Stimulated activated CD8-positive, alpha-beta memory T cell treated with anti-CD3 and anti-CD28 coated beads, Interleukin-4, amount 100 ng/mL, for 4 hours (primary cell): Measurements from ENCODE around the gene SSR1.
"Not testable (repeated sequence)": the region's sequence is repeated elsewhere in the genome, so short reads cannot be mapped to it uniquely, and the experiment has no call there.

Source experiments
- DNase-seq, 2 donors: peaks; one replicate each; pipeline ENCODE4 v3.0.0-alpha.2; 2020; ENCODE audit warnings: low read depth in 2 of 2, low spot score in 1 of 2

The SSR1 gene

DNA sequence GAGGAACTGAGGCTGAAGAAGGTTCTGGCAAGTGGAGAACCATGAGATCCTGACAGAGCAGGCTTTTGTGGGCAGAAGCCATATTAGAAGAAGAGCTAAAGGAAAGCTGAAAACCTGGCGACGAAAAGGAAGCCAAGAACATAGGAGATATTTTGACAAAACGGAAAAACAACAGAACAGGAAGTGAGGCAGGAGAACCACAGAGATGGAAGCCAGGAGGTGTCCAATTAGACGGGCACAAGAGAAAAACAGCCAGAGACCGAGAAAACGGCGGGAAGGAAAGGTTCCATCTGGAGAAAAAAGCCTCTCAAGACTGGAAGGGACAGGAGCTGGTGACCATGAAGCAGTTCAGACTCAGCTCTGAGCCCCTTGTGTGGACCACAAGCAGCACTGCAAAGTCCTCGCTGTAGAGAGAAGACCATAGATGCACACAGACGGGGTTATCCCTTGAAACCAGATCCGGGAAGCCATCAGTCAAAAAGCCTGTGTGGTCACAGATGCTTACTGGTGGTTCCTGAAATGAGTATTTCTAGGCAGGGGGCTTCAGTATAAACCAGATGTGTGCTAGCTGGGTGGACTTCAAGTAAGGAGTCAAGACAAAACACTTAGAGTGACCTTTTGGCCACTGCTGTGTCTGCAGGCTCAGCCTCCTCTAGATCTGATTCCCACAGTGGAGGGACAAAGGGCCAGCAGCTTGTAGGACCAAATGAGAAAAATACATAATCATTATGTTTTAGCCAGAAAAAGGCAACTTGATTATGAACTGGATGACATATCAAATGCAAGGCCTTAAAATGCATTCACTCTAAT, 30.7 kb downstream of the SSR1 start:
- DNase-seq, result no peak

DNA sequence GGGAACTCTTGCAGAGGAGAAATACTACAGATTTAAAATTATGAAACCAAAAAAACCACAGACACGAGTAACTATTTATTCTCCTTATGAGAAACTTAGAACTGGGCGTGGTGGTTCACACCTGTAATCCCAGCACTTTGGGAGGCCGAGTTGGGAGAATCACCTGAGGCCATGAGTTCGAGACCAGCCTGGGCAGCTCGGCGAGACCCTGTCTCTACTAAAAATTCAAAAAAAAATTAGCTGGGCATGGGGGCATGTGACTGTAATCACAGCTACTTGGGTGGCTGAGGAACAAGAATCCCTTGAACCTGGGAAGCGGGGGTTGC, 36.8 kb downstream of the SSR1 start:
- DNase-seq, result no peak

DNA sequence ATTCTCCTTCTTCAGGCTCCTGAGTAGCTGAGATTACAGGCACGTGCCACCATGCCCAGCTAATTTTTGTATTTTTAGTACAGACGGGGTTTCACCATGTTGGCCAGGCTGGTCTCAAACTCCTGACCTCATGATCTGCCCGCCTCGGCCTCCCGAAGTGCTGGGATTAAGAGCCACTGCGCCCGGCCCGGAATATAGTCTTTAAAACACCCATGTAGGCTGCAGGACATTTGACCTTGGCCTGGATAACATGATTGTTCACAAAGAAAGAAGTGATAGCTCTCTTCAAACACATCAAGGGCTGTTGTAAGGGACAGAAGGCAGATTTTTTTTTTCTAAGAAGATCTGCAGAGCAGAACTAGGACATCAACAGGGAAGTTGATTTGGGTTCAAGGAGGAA, 38.5 kb downstream of the SSR1 start:
- DNase-seq, result not testable (repeated sequence)

DNA sequence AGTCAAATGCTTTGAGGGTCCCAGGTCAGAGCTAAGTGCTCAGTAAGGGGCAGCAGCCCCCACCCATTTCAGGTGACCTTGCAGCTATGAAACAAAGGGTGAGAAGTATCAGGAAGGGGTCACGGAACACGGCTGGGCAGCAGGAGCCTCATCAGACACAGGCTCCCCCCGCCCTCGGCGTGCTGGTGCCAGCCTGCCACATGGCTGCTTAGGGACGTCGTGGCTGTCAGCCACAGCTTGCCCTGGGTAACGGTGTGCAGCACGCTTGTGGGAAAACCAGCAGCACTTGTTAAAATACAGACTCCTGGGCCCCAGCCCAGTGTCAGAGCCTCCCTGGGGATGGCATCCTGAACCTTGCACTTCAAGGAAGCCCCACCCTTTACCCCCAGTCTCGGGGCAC, 39.3 kb downstream of the SSR1 start:
- DNase-seq, result no peak

DNA sequence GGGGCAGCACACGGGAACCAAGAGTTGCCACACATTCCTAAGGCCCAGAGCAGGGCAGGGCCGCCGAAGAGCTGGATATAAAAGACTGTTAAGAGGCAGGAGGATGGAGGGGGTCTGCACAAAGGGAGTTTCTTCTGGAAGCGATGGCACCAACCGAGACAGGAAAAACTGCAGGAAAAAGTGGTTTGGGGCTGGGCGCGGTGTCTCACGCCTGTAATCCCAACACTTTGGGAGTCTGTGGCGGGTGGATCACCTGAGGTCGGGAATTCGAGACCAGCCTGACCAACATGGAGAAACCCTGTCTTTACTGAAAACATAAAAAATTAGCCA, 41.8 kb downstream of the SSR1 start:
- DNase-seq, result no peak

DNA sequence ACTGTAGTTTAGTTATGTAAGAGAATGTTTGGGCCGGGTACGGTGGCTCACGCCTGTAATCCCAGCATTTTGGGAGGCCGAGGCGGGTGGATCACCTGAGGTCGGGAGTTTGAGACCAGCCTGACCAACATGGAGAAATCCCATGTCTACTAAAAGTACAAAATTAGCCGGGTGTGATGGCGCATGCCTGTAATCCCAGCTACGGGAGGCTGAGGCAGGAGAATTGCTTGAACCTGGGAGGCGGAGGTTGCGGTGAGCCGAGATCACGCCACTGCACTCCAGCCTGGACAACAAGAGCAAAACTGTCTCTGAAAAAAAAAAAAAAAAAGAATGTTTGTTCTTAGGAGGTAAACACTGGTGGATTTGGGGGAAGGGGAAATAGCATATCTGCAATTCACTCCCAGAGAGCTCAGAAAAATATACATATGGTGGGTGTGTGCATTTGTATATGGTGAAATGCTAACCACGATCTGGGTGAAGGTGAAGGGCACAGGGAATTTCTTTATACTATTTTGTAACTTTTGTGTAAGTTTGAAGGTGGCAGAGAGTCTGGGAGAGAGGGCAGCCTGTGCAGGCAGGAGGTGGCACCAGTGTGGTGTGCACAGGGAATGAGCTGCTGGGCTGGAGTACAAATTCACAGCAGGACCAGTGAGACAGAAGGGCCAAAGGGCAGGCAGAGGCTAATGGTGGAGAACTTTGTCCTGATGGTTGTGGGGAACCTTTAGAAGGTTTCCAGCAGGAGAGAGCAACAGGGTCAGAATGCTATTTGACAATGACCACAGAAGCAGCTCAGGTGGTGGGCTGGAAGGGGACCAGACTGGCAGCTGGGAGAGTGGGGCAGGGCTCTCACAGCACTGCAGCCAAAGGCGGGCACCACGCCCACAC, 42.4 kb downstream of the SSR1 start:
- no peak for DNase-seq

DNA sequence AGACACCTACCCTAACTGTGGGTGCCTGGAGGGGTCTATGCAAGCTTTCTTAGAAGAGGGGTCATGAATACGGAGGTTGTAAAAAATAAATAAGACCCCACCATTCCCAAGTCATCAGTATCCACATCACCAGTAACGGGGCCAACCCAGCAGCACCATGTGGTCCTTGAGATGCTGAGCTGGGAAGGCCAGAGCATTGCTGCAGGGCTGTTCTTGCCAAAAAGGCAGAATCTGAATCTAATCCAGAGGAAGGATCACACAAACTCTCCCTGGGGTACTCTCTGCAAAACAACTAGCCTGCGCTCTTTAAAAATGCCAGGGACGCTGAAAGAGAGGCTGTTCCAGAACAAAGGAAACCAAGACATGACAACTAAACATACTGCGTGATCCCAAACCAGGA, 43.2 kb downstream of the SSR1 start:
- DNase-seq, result no peak

DNA sequence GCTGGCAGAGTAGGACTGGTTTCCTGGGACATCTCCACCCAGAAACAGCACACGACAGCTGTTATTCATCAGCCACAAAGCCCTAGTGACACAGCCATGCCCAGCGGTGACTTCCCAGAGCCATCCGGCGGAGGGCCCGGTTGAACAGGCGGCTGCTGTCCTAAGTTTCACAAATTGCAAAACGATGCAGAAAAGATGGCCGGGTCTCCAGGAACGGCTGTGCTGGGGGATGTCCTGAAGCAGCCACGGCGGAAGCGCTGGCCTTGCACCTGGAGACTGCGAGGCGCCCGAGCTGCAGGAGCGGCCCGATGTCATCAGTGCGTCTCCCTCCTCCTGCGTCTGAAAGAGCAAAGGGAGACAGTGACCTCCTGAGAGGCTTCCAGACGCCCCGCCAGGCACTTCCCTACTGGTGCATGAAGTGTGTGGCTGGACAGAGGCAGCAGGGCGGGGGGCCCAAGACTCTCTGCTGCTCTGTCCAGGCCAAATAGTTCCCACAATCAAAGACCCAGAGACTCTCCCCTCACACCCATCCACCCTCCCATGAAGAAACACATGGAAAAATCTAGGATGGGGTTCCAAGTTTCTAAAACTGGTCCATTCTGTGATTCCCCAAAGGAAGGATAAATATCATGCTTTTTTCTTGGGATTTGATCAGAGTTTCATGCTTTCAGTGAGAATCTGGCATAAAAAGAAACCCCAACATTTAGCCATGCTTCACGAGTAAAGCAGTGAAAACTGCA, 44.0 kb downstream of the SSR1 start:
- DNase-seq, result no peak

DNA sequence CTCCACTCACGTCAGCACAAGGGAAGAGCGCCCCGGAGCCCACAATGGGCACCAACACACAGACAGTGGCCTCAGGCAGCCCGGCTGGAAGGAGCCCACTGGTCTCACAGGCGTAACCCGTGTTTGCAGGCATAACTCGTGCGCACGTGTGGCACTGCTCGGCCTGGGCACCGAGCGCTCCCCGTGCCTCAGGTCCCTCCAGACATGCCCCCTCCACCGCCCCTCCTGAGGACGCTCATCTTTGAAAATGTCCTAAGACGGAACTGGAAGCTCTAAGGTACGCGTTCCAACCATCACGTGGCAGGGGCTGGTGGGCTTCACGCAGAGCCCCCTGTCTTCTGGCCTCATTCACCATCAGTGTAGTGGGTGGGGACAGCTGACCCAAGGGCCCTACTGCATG, 44.6 kb downstream of the SSR1 start:
- DNase-seq, result no peak

DNA sequence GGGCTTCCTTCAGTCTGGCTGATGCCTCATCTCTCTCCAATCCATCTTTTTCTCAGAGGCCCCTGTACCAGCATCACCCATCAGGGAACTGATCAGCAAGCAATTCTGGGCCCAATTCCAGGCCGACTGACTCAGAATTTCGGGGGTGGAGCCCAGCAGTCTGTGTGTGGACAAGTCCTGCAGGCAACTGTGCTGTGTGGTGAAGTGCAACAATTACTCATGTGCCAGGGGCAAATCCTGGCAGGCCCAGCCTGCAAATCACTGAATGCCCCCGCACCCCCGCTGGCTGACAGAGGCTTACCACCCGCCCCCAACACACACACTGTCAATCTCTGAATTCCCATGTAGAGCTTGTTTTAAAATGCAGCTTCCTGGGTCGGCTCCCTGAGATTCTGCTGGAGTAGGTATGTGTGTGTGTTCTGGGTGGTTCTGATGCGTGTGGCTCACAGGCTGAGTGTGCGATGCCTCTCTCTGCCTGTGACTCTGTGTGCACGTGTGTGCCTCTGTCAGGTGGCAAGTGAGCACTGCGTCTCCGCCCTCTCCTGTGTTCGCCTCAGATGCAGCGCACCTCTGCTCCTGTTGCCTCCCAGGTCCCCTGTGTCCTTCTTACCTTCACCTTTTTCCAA, 45.4 kb downstream of the SSR1 start:
- DNase-seq, result no peak

DNA sequence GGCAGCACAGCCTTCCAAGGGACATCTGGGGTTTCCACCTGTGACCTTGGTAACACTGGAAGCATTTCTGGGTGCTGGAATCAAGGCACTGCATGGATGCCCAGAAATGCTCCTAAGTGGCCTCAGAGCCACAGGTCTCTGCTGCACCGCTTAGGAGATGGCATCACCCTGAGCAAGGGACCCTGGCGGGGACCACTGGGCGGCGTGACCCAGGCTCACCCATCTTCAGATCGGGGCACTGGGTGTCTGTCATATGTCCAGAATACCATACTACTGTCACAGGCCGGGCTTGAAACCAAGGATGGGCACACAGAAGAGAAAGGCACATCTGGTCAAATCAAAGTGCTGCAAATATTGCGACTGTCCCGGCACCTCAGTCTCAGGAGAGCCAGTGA, 45.9 kb downstream of the SSR1 start:
- DNase-seq, result no peak

DNA sequence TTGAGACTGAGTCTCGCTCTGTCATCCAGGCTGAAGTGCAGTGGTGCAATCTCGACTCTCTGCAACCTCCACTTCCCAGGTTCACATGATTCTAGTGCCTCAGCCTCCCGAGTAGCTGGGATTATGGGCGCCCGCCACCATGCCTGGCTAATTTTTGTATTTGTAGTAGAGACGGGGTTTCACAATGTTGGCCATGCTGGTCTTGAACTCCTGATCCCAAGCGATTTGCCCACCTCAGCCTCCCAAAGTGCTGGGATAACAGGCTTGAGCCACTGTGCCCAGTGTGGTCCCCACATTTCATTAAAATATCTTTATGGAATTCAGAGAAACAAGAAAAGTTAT, 47.6 kb downstream of the SSR1 start:
- DNase-seq, result not testable (repeated sequence)

DNA sequence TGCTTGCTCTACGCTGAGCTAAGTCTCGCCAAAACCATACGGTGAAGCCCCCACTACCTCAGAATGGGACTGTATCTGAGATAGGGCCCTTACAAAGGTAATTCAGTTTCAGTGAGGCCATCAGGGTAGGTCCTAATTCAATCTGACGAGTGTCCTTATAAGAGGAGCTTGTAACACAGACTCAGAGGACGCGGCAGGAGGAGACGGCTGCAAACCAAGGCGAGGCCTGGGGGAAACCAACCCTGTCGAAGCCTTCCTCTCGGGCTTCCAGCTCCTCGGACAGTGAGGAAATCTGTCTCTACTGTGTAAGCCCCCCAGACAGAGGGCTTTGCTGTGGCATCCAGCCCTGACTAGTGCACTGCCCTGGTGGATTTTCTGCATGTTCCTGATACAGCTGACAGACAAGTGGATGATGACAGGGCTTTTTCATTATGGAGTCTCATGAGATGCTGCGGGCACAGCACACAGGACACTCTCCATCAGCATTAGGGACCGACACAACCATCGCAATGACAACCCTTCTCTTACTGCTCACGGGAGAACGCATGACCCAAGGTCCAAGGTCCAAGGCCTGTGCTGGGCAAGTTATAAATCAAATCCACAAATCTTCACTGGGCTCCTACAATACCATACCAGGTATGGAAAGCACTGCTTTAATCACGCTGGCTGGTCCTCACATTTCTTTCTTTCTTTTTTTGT, 48.2 kb downstream of the SSR1 start:
- DNase-seq, result no peak

DNA sequence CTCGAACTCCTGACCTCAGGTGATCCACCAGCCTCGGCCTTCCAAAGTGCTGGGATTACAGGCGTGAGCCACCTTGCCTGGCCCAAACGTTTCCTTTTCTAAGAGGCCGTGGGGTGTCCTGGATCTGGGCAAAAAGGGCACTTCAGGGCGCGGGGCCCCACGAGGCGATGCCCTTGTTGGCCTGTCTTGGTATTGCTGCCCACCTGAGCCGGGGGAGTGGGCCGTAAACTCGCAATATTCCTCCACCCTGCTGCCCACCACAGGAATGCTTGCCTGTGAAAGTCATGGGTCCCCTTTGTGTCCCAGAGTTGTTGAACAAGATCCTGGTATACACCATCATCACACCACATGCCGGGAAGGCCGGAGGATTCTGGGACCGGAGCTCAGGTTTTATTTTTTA, 49.0 kb downstream of the SSR1 start:
- no peak for DNase-seq

DNA sequence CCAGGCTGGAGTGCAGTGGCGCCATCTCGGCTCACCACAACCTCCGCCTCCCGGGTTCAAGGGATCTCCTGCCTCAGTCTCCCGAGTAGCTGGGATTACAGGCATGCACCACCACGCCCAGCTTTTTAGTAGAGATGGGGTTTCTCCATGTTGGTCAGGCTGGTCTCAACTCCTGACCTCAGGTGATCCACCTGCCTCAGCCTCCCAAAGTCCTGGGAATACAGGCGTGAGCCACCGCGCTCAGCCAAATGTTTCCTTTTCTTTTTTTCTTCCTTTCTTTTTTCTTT, 49.5 kb downstream of the SSR1 start:
- DNase-seq, result not testable (repeated sequence)

DNA sequence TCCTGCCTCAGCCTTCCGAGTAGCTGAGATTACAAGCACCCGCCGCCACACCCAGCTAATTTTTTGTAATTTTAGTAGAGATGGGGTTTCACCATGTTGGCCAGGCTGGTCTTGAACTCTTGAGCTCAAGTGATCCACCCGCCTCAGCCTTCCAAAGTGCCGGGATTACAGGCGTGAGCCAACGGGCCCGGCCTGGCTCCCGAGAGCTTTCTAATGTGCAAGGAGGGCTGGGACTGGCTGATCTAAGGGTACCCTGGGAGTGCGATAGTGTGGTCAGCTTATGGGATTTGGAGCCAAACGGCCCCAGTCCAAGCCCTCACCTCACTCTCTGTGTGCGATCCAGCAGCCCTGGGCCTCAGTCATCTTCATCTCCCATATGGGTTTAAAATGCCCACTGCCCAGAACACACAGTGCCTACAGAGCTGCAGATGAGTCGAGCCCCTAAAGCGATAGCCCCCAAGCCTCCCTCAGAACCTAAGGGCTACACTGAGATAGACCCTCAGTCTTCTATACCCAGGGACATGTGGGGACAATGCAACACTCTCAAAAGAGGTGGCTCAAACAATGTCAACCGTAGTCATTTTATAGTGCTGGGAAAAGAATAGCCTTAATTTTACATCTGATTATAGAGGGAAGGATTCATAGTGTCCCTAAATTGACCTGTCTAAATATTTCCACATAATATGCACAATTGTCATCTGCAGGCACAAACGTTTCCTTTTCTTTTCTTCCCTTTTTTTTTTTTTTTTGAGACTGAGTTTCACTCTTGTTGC, 50.1 kb downstream of the SSR1 start:
- DNase-seq, result no peak

DNA sequence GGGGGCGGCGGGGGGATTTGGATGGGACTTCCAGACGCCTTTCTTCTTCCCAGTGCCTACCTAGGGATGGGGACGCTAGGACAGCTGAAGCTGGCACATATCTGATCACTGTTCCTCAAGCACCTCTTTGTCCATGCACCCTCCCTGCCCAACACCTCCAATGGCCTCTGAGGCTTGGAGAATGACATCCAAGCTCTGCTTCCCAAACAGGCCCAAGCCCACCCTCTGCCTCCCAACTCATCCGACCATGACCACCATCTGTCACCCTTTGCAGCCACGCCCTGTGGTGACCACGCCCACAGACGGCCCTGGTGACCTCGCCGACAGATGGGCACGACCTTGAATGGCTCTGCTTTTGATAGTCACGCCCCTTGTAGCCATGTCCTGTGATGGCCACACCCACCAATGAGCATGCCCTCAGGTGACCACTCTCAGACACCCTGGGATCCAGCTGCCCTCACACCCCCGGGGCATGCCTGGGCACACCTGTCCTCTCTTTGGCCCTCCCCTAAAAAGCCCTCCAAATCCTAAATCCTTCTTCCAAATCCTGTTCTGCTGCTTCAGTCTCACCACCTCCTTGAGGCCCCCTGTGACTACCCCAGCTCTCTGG, 51.0 kb downstream of the SSR1 start:
- no peak for DNase-seq

DNA sequence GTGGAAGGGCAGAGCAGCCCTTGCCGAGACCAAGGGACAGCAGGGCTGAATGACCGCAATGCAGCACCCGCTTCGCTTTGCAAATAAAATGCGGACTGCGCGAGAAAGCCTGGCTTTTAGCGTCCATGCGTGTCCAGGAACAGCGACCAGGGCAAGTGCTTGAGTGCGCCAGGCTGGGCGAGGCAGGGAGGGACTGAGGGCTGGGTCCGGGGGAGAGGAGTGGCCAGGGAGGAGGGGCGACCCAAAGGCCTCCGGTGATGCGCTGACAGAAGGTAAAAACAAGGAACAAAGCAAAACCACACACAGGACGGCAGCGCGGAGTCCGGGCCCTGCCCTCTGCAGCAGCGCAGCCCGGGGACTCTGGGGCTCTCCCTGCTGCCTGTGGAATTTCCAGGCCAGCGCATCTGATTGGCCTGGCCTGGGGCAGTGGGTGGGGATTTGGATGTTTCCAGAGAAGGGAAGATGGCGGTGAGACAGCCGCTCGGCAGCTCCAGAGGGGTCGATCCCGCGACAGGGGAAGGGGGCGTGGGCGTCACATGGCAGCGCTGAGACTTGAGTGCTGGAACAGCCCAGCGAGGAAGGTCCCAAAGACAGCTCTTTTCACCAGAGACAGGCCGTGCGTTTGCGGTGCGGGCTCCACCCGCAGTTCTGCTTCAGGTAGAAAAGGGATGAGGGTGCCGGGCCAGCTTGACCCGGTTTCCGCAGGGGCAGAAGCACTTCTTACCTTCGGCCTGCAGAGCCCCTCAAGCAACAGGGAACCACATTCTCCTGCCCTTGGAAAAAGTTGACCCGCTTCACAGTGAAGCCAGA, 51.8 kb downstream of the SSR1 start:
- peak; percentile 4 for DNase-seq

DNA sequence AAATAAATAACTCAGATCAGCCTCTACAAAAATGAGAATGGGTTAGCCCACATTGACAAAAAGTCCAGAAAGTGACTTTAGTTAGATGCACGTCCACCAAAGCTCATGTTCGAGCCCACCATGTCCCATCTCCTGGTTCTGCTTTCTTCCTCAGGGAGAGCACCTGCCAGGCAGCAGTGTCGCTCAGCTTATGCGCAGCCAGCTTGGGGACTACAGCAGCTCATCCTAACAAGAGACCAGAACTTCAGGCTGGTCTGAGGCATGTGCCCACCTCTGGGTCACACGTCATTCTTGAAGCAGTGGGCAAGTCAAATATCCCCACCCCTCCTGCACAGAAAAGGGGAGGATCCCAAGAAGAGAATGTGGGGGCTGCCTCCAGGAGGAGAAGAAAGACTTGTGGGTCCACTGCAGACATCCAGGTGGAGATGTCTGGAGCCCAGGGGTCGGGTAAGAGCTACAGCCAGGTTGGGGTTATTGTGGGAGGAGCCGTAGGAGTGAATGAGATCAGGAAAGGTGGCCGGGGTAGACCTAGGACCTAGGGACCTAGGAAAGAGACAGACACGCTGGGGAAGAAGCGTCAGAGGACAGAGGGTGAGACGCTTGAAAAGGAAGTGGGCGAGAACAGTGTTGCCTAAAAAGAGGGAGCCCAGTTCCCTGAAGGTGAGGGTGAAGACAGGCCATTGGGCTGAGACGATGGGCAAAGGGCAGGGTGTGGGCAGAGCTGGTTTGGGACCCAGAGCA, 52.5 kb downstream of the SSR1 start:
- DNase-seq, result no peak
